Tibial nerve (tissue), 4 donors: ENCODE results near the gene KCNK2. TPM values are rescaled to one million over a fixed set of nuclear protein-coding genes. Genes with fewer than 3 reads are reported as not detected.

ENCODE experiments used
- DNase-seq, 2 donors: peaks; one replicate each; pipeline ENCODE4 v3.0.0-alpha.2; 2019; ENCODE audit warnings: low spot score in 2 of 2
- H3K27ac ChIP-seq, 4 donors: fragments of 200-600 bp; sonication (generic) in 3 of 4; one replicate each; pipeline ENCODE4 v1.5.1; 2017 to 2019; ENCODE audit warnings: mild to moderate bottlenecking in 1 of 4
- H3K27me3 ChIP-seq, 2 donors: fragments of 200-600 bp; sonication (generic) in 1 of 2; one replicate each; pipeline versions ENCODE4 v1.5.1 to v1.6.0; 2017 to 2019
- H3K36me3 ChIP-seq, 3 donors: fragments of 200-600 bp; sonication (generic); one replicate each; pipeline ENCODE4 v1.5.1; 2018 to 2019
- H3K4me1 ChIP-seq, 4 donors: fragments of 200-600 bp; sonication (generic) in 3 of 4; one replicate each; pipeline ENCODE4 v1.5.1; 2017 to 2019
- H3K4me3 ChIP-seq, 4 donors: fragments of 200-600 bp; sonication (generic) in 3 of 4; one replicate each; pipeline ENCODE4 v1.5.1; 2017 to 2019; ENCODE audit warnings: mild to moderate bottlenecking in 1 of 4, moderate library complexity in 1 of 4
- H3K9me3 ChIP-seq, 4 donors: fragments of 200-600 bp; sonication (generic) in 3 of 4; one replicate each; pipeline ENCODE4 v1.5.1; 2017 to 2019
- EP300 ChIP-seq, 2 donors: sonication (generic); formaldehyde crosslinking; IDR thresholded peaks; one replicate each; pipeline ENCODE4 v1.6.1; 2017; ENCODE audit warnings: antibody characterized with exemption in 2 of 2, mild to moderate bottlenecking in 1 of 2
- POLR2A ChIP-seq, 2 donors: fragments of 450-650 bp; IDR thresholded peaks; one replicate each; pipeline ENCODE4 v1.6.1; 2017; ENCODE audit warnings: antibody characterized with exemption in 2 of 2, mild to moderate bottlenecking in 2 of 2, moderate library complexity in 2 of 2
- WGBS, 2 donors: methylation state at CpG; one replicate each; pipeline ENCODE4 v1.1.5; 2018; 5-methylcytosine and 5-hydroxymethylcytosine counted together
- total RNA-seq, 4 donors: library from RNA; depleted of rRNA; stranded (reverse); fragments of >200 nt; gene quantifications; one replicate each; pipeline ENCODE4 v1.1.0, GENCODE V29; 2016
- TF ChIP-seq, protein P1 (sequence below), 5 experiments: fragments of 200-600 bp in 3 of 5; fragments of 450-650 bp in 2 of 5; sonication (generic) in 3 of 5; IDR thresholded peaks; one replicate each; pipeline ENCODE4 v1.5.1; 2016 to 2019; ENCODE audit warnings: antibody characterized with exemption in 5 of 5, mild to moderate bottlenecking in 3 of 5, moderate library complexity in 2 of 5

The KCNK2 gene
- total RNA-seq, 4 donors from 2014 or later = 9.4 to 13.7 (median 12.2) TPM

DNA sequence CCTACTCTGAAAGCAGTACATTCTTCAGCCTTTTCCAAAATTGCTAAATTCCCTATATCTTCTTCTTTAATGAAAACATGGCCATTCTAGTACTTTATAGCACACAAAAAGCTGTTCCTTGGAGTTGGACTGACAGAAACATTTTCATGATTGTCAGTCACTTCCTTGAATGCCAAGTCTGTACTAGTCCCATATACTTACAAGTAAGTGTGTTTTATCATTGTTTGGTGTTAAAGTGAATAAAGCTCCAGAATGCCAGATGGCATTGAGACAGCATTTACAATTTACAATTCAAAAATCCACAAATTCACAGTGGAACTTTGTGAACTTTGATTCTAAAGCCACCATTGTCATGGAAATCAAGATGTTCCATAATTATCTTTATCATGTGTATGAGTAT is 36.5 kb downstream of the KCNK2 start:
- H3K4me3 ChIP-seq = no peak overlapping the region
- H3K27ac ChIP-seq = peak overlapping the region in 1 of 4 donors; percentile 12
- no peaks in the 10 kb centered on the region for H3K36me3 ChIP-seq
- TF ChIP-seq, protein P1, sequence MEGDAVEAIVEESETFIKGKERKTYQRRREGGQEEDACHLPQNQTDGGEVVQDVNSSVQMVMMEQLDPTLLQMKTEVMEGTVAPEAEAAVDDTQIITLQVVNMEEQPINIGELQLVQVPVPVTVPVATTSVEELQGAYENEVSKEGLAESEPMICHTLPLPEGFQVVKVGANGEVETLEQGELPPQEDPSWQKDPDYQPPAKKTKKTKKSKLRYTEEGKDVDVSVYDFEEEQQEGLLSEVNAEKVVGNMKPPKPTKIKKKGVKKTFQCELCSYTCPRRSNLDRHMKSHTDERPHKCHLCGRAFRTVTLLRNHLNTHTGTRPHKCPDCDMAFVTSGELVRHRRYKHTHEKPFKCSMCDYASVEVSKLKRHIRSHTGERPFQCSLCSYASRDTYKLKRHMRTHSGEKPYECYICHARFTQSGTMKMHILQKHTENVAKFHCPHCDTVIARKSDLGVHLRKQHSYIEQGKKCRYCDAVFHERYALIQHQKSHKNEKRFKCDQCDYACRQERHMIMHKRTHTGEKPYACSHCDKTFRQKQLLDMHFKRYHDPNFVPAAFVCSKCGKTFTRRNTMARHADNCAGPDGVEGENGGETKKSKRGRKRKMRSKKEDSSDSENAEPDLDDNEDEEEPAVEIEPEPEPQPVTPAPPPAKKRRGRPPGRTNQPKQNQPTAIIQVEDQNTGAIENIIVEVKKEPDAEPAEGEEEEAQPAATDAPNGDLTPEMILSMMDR (IDR thresholded peaks at IDR 0.05) = no peak
- TF ChIP-seq EP300 (IDR thresholded peaks at IDR 0.05) = no peak
- no peak for TF ChIP-seq POLR2A (IDR thresholded peaks at IDR 0.05)
- H3K27me3 ChIP-seq = no peaks in the 10 kb centered on the region
- no peaks in the 10 kb centered on the region for H3K9me3 ChIP-seq
- H3K4me1 ChIP-seq = no peaks in the 10 kb centered on the region
- no peak for DNase-seq

DNA sequence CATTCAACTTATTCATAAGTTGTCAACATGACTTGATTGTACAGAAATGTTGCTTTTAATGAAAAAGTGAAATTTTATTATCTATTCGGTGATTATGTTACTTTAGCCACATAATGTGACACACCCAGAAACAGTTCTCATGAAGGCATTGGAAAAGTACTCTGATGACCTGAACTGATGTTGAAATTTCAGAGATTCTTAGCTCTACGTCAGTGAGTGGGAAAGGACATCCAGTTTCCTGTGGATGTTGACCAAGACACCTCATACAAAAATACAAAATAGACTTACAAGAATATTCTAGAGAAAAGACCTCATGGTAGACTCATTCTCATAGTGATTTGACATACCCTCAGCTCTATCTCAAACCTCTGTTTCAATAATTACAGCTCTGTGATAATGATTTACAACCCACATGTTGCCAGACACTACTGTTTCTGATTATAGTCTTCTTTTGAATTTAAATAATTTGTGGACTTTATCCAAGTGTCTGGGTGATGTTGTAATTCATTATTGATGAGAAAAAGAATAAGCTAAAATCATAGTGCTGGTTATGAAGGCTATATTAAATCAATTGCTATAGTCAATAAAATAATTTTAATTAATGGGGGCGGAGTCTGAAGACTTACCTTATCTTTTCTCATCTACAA is 37.3 kb downstream of the KCNK2 start:
- H3K36me3 ChIP-seq = no peaks in the 10 kb centered on the region
- no peaks in the 10 kb centered on the region for H3K9me3 ChIP-seq
- no peaks in the 10 kb centered on the region for H3K4me1 ChIP-seq
- no peaks in the 10 kb centered on the region for H3K27me3 ChIP-seq
- peak overlapping the region in 1 of 4 donors; percentile 60 for H3K27ac ChIP-seq
- peak in 1 of 2 donors; percentile 25 for DNase-seq
- no peak overlapping the region for H3K4me3 ChIP-seq
- 52 to 63% methylated on average over 3 of the region's 3 CpGs for WGBS, 2 donors
- peak in 1 of 2 donors; percentile 47 for TF ChIP-seq EP300 (IDR thresholded peaks at IDR 0.05)
- TF ChIP-seq, protein P1 (IDR thresholded peaks at IDR 0.05) = no peak
- TF ChIP-seq POLR2A (IDR thresholded peaks at IDR 0.05) = no peak

DNA sequence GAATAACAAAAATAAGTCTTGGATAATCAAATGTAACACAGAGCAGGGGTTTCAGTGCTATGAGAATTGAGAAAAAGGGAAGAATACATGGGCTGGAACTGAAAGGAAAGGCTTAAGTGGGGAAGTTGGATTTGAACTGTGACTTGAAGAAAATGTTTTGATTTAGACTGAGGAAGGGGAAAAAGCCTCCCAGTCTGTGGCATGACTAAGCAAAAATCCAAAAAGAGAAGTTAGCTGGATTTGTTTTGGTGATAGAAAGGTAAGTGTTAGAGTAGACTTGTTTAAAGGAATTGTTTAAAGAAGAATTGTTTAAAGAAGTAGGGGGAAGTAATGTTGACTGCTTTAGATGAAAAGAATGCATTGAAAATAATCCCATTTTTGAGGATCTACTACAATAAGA is 46.0 kb downstream of the KCNK2 start:
- Histone ChIP-seq H3K36me3 (no peaks in the 10 kb centered on the region), H3K9me3 (no peaks in the 10 kb centered on the region), H3K4me3 (no peak overlapping the region), H3K4me1 (no peaks in the 10 kb centered on the region), H3K27ac (no peak overlapping the region), H3K27me3 (no peaks in the 10 kb centered on the region)
- no peak for DNase-seq
- TF ChIP-seq EP300 (IDR thresholded peaks at IDR 0.05) = no peak
- TF ChIP-seq POLR2A (IDR thresholded peaks at IDR 0.05) = no peak
- TF ChIP-seq, protein P1 (IDR thresholded peaks at IDR 0.05) = no peak

DNA sequence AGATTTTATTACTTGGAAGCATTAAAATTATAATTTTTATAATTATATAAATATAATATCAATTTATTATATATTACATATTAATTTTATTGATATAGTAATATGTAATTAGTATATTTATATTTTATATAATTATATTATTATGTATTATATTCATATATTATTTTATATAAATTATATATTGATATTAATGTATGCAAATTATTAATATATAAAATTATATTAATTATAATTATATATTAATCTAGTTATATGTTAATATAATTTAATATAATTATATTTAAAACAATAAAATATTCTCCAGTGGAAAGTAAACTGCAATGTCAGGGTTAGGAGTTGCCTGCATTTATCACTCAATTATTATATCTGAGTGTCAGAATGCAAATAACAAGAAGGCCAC is 48.8 kb downstream of the KCNK2 start:
- no peak for DNase-seq
- Histone ChIP-seq H3K9me3 (no peaks in the 10 kb centered on the region), H3K36me3 (no peaks in the 10 kb centered on the region), H3K27me3 (no peaks in the 10 kb centered on the region), H3K4me3 (no peak overlapping the region), H3K4me1 (no peaks in the 10 kb centered on the region), H3K27ac (no peak overlapping the region)
- TF ChIP-seq POLR2A (IDR thresholded peaks at IDR 0.05) = no peak
- TF ChIP-seq EP300 (IDR thresholded peaks at IDR 0.05) = no peak
- TF ChIP-seq, protein P1 (IDR thresholded peaks at IDR 0.05) = no peak

DNA sequence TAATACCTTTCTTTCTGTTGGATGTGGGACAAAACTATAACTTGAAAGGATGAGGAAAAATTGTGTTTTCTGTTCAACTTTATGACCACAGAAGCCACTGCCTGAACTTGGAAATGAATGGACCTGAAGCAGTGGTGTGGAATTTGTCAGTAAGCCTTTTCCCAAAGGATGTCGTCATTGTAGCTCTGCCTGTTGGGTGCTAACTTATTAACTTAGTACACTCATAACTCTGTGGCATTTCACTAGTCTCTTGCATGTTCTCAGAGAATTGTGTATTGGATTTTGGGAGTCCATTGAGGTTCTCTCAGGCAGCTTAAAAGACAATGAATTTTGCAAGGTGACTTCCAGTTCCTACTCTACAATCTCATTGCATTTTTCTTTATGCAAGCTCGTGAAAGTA is 49.6 kb downstream of the KCNK2 start:
- H3K4me1 ChIP-seq = no peaks in the 10 kb centered on the region
- 67 to 74% methylated on average over 2 of the region's 2 CpGs for WGBS, 2 donors
- no peaks in the 10 kb centered on the region for H3K9me3 ChIP-seq
- no peaks in the 10 kb centered on the region for H3K27me3 ChIP-seq
- H3K36me3 ChIP-seq = no peaks in the 10 kb centered on the region
- DNase-seq = no peak
- H3K27ac ChIP-seq = no peak overlapping the region
- H3K4me3 ChIP-seq = no peak overlapping the region
- TF ChIP-seq POLR2A (IDR thresholded peaks at IDR 0.05) = no peak
- TF ChIP-seq EP300 (IDR thresholded peaks at IDR 0.05) = no peak
- TF ChIP-seq, protein P1 (IDR thresholded peaks at IDR 0.05) = no peak
